Measurements from ENCODE around the gene GALNT12.
A peak's percentile ranks its signal among the peaks of the same experiment; 100 is the strongest.

GALNT12 gene

DNA sequence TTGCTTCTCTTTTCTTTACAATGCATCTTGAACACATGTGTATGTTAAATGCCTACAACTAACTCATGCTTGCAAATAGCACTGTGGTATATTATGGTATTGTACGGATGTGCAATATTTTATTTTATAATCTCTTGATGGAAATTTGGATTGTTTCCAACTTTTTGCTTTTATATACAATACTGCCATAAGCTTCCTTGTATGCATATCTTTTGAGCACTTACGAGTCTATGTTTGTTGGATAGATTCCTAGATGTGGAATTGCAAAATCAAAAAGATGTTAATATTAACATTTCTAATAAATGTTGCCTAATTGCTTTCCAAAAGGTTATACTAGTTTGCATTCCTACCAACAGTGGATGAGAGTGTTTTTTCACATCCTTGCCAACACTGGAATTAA is 3.4 kb upstream of the GALNT12 start:
- no peak for DNase-seq (ENCODE audit: low read depth, low spot score)

DNA sequence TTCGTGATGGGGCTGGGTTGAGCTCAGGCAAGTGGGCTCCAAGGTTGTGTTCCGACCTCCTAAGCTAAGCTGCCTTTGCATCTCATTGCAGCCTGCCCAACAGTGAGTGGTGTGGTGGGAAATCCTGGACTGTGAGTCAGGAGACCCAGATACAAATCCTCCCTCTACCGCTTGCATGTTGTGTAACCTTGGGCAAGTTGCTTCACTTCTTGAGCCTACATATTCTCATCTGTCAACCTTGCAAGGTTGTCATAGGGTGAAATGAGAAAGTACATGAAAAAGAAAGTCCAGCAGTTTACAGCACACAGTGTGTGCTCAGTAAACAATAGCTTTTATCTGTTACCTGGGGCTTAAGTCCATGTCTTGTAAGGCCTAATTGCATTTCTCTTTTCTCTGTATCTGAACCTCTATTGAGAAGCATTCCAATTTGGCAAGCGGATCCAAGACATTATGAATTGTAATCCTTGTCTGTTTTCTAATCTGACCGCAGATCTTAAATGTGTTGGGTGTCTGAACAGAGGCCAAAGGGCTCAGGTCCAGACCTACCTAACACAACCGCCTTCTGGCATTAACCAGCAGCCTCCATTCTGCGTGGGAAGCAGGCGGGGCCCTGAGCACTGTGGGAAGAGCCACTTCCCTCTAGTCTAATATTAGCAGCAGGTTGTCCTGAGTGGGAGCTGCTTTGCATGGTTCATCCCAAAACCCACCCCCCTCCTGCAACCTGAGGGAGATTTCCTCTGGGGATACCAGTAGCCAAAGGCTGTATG is 1.8 kb upstream of the GALNT12 start:
- DNase-seq (ENCODE audit: low read depth, low spot score), result peak; percentile 47

DNA sequence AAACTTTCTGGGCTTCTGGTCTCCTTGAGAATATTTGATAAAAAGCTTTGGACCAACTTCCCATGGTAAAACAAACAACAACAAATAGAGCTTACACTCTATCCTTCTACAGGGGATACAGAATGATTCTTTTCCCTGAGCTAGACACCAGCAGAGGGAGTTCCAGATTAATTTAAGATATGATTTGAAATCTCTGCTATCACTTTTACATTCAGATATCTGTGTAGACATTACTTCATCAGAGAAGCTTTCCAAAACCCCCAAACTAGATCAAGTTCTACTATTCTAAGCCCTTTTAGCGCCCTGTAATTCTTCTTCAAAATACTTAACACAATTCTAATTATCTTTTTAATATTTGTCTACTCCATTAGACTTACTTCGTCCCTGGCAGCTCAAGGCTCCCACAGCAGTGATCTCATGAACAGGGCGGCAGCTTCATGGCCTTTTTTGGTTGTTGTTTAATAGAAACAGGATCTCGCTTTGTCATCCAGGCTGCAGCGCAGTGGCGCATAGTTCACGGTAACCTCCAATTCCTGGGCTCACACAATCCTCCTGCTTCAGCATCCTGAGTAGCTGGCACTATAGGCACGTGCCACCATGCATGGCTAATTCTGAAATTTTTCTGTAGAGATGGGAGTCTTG is 955 bp upstream of the GALNT12 start:
- peak; percentile 11 for DNase-seq (ENCODE audit: low read depth, low spot score)

DNA sequence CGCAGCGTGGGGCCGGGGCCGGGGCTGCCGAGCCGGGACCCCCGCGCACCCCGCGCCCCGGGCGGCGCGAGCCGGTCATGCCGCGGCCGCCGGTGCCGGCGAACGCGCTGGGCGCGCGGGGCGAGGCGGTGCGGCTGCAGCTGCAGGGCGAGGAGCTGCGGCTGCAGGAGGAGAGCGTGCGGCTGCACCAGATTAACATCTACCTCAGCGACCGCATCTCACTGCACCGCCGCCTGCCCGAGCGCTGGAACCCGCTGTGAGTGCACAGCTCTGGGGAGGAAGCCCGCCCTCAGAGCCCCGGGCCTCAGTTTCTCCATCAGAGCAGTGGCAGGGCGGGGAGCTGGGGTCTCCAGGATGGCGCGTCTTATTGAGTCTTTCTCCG is 335 bp downstream of the GALNT12 start:
- peak; percentile 57 for DNase-seq (ENCODE audit: low read depth, low spot score)

DNA sequence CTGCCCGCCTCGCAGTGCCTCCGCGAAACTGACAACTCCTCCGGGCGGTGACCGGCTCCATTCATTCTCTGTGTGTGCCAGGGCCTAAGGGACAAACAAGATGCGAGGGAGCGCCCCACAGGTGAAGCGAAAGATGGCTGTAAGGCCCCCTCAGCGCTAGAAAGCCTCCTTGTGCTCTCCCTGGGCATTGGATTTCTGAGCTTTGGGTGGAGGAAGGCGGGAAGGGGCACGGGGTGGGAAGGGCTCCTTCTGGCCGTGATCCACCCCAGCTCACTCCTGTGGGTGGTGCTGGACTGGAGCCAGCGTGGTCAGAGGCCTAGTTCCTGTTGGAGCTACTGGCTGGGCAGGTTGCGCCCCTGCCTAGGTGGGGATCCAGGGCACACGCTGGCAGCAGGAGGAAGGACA is 943 bp downstream of the GALNT12 start:
- DNase-seq (ENCODE audit: low read depth, low spot score), result peak; percentile 28

DNA sequence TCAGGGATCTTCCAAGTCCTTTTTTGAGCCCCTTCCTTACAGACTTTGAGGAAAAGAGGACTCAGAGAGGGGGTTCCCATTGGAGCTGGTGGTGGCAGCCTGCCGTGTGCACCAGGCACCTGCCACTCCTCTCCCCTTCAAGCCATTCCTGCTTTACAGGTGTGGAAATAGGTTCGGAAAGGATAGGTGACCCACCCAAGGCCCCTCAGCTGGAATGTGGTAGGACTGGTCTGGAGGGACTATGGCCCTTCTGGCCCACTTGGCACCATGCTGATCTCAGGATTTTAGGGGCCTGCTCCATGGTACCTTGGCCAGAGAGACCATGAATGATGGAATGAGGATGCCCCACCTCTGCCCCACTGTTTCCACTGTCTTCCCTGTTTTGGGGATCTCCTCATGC is 1.4 kb downstream of the GALNT12 start:
- DNase-seq (ENCODE audit: low read depth, low spot score), result no peak

DNA sequence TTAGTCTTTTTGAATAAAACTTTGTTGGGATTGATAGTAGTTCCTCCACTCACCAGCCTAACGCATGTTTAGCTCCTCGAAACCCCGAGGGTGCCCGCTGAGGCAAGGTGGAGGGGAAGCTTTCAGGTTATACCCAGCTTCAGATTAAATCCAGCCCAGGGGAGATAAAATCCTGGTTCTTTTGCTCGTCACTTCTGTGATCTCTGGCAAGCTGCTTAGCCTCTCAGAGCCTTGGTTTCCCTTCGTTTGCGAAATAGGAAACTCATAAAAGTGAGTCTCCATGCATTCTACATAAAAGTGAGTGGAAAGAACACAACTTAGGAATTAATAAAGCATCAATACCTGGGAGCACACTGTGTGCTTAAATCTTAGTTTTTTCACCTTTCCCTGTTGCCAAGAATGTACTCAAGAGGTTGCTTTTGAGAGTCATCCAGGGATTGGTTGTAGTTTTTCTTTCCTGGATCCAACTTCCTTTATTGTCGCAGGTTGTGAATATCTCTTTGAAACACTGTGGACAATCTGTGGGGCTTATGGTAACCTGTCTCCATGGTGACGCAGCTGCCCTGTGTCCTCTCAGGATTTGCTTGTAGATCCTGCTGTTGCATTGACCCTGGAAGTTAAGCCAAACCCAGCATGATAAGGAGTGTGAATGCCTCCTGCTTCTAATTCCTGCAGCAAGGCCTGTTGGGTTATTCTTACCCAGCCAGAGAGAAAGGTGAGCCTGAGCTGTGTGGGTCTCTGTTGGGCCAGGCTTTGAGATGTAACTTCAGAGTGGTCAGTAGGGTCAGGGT is 2.0 kb downstream of the GALNT12 start:
- no peak for DNase-seq (ENCODE audit: low read depth, low spot score)

DNA sequence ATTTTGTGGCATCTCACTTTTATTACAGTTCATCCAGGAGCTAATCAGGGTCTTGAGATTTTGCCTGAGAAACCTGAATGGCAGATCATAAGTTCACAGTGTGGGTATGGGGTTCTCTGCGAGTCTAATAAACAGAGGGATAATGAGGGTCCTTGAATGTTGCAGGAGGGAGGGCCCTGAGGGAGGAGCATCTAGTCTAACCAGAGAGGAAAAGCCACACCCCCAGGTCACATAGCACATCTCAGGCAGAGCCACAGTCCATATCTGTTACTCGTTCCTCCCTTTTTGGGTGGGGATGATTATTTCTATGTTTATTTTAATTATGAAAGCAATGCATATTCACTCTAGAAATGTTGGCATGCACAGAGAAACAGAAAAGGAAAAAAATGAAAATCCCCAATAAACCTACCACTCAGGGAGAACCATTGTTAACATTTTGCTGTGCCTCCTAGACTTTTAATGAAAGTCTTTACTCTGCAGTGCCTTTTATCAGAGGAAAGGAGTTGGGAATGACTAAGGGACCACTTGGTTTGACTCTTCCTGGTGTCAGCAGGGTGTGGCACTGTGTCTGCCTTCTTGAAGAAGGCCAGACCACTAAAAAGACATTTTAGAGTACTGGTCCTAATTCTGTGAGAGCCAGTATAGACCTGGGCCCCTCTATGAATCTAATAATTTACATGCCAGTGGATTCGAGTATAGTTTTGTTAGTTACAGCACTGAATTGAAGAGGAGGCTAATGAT is 2.8 kb downstream of the GALNT12 start:
- DNase-seq (ENCODE audit: low read depth, low spot score), result no peak

DNA sequence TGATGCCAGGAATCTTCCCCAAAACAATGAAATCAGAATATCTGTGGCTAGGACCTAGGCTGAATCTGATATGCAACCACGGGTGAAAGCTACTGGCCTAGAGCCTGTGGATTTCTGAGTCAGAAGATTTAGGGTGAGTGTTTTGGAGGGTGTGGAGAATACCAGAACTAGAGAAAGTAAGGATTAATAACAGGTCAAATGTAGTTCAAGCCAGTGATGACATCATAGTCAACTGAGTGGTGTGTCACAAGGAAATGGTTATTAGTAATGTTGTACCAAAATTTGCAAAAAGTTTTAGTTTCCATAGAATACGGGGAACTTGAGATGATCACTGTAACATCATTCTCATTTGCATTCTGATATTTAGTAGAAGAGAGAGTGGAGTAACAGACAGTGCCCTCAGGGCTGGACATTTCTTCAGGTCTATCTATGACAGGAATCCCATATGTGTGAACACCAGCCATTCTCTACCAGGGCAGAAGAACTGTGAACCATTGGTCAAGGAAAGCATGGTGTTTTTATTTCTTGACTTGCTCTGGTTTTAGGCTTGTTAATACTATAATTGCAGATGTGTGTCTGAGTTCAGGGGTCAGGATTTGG is 3.7 kb downstream of the GALNT12 start:
- DNase-seq (ENCODE audit: low read depth, low spot score), result peak; percentile 62

DNA sequence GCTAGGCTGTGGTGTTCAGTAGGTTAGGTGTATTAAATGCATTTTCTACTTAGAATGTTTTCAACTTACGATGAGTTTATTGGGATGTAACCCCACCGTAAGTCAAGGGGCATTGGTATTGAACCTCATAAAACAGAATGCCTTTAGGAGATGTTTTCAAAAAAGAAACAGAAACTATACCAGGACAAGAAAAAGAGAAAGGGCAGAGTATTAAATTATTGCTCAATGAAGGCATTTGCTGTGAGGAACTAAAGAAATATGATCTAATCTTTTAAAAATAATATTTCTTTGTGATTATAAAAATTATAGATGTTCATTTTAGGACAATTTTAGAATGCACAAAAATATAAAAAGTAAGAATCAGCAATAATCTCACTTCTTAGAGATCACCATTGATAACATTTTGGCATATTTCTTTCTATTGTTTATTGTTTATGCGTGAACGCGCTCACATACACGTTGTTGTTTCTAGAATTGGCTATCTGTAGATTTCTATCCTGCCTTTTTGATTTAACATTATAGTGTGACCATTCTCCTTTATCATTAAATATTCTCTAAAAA is 8.0 kb downstream of the GALNT12 start:
- no peak for DNase-seq (ENCODE audit: low read depth, low spot score)

DNA sequence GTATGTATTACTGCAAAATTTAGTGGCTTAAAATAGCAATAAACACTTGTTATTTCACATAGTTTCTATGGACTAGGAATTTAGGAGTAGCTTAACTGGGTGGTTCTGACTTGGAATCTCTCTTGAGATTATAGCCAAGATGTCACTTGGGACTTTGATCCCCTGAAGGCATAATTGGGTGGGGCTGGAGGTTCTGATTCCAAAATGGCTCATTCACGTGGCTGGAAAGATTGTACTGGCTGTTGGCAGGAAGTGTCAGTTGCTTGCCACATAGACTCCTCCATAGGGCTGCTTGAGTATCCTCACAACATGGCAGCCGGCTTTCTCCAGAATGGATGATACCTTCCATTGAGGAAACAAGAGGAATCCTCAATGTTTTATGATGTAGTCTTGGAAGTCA is 11.3 kb downstream of the GALNT12 start:
- DNase-seq (ENCODE audit: low read depth, low spot score), result no peak

DNA sequence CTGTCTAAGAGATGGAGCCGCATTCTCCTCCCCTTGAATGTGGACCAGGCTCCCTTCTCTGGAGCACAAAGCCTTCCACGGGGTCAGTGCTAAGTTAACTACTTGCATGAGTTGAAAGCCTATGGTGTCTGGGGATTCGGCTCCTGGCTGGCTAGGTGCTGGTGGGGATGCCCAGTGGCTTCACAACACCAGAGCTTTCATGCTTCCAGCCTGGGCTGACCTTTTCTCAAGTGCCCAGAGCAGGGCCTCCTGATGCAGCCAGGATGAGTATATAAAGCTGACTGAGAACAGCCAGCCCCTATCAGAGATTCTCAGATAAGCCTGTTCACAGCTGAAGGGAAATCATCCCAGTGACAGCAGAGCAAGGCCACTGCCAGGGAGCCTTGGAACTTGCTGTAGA is 11.8 kb downstream of the GALNT12 start:
- DNase-seq (ENCODE audit: low read depth, low spot score), result no peak

DNA sequence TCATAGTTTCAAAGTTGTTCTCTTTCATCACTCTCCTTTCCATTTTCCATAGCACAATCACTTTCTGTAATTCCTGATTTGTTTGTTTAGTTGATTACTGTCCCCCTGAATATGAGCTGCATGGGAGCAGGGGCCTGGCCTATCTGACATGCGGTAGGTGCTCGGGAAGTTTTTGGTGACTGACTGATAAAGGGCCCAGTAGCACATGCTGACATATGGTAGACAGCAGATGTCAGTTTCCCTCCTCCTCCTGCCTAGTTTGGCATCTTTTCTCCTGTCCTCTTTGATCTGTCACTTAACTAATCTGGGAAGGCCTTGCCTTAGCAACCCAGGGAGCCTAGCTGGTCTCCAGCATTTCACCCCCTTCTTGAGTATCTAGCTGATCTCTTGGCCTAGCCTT is 14.4 kb downstream of the GALNT12 start:
- DNase-seq (ENCODE audit: low read depth, low spot score), result no peak

DNA sequence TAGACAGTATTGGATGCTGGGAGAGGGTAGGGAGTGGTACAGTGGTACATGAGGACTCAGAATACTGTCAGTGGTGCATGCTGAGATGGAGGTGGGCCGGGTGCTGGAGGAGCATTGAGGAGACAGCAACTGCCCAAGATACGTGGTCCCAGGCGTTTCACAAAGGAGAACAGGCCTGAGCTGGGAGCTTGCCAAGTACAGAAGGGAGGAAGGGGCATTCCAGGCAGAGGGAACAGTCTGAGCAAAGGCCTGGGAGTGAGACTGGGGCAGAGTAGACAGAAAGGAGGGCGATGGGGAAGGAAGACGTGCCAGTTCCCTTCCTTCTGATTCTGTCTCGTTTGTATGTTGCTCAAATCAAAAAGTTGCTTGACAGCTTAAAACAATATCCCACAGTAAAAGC is 15.2 kb downstream of the GALNT12 start:
- DNase-seq (ENCODE audit: low read depth, low spot score), result no peak

DNA sequence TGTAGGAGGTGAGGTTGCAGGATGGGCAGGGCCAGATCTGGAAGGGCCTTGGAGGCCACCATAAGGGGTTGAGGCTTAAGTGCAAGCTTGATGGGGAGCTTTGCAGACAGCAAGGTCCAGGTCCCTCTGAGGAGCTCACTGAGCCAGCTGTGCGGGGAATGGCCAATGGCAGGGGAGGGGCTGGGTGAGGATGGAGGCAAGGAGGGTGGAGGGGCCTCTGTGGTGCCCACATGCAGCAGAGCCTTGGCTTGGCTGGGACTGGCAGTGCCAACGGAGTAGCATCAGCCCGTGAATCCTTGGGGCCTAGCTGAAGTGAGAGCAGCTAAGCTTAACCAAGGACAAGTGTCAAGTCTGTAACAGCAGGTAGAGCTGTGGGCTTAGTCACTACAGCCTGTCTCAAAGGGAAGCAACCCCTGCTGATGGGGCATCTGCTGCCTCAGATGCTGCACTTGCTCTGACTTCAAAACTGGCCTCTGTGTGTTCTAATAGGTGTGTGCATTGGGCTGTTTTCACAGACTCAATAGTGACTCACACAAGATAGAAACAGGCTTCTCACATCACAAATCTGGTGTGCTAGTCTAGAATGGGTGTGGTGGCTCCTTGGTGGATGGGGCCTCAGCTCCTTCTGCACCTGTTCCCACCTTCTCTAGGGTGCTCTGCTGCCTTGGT is 16.3 kb downstream of the GALNT12 start:
- no peak for DNase-seq (ENCODE audit: low read depth, low spot score)

DNA sequence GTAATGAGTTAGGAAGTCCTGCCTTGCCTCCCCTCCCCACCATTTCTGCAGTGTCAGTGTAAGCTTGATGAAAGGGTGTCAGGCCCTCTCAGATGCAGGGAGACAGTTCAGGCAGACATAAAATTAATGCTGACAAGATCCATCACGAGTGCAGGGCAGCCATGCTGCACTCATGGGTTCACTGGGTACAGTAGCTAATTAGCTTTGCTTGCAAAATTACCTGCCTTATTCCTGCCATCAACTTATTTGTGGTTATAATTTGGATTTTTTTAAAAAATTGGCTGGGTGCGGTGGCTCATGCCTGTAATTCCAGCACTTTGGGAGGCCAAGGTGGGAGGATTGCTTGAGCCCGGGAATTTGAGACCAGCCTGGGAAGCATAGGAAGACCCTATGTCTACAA is 17.9 kb downstream of the GALNT12 start:
- no peak for DNase-seq (ENCODE audit: low read depth, low spot score)

DNA sequence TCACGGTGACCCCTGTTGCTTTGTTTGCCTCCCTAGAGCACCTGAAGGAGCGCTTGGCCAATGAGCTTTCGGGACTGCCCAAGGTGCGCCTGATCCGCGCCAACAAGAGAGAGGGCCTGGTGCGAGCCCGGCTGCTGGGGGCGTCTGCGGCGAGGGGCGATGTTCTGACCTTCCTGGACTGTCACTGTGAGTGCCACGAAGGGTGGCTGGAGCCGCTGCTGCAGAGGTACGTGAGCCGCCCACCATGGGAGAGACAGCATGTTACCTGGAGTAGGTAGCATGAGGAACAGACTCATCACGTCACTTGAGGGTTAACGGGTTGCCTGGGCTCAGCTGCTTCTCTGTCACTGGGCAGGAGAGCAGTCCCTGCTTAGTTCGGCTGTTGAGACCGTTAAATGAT is 19.2 kb downstream of the GALNT12 start:
- no peak for DNase-seq (ENCODE audit: low read depth, low spot score)

DNA sequence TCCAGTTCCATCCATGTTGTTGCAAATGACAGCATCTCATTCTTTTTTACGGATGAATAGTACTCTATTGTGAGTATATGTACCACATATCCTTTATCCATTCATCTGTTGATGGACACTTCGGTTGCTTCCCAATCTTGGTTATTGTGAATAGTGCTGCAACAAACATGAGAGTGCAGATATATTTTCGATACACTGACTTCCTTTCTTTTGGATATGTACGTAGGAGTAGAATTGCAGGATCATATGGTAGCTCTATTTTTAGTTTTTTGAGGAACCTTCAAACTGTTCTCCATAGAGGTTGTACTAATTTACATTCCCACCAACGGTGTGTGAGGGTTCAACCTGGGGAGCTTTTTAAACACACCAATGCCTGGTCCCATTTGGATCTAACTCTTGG is 22.3 kb downstream of the GALNT12 start:
- no peak for DNase-seq (ENCODE audit: low read depth, low spot score)

DNA sequence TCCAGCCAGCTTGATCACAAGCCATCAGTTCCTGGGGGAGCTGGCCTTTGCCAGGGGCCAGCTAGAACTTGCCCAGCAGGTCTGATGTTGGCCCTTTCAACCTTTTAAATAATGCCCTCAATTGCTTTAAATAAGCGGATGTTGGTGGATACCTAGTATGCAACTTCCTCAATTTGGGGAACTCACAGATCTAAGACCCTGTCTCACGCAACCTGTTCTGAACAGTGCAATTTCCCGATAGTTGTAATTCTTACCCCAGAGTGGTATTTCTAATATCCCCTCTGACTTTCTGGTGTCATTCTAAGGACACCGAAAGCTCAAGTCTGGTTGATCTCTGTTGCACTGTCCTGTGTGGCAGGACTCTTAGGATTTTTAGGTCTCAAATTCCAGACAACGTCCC is 23.1 kb downstream of the GALNT12 start:
- no peak for DNase-seq (ENCODE audit: low read depth, low spot score)

DNA sequence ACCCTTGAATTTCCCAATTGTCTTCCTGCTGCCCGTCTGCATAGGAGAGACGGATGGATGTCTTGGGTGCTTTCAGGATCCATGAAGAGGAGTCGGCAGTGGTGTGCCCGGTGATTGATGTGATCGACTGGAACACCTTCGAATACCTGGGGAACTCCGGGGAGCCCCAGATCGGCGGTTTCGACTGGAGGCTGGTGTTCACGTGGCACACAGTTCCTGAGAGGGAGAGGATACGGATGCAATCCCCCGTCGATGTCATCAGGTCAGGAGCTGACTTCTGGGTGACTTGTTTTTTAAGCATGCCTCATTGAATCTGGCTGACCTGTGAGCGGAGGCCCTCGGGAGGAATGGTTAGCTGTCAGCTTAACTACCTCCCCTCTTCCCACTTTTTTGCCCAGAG is 24.2 kb downstream of the GALNT12 start:
- no peak for DNase-seq (ENCODE audit: low read depth, low spot score)

DNA sequence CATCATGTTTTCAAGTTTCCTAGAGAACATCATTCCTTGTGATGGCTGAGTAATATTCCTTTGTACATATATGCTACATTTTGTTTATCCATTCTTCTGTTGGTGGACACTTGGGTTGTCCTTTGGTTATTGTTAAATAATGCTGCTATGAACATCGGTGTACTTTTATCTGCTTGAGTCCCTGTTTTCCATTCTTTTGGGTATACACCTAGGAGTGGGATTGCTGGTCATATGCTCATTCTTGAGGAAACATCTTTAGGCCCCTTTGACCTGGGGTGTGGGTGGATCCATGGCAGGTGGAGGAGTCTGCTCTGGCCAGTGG is 25.3 kb downstream of the GALNT12 start:
- DNase-seq (ENCODE audit: low read depth, low spot score), result no peak
